ENCODE data around the gene CCDC40. TPM values are rescaled to one million over a fixed set of nuclear protein-coding genes. Genes with fewer than 3 reads are reported as not detected.
"Not testable (repeated sequence)": the region's sequence is repeated elsewhere in the genome, so short reads cannot be mapped to it uniquely, and the experiment has no call there.

Gene CCDC40, protein sequence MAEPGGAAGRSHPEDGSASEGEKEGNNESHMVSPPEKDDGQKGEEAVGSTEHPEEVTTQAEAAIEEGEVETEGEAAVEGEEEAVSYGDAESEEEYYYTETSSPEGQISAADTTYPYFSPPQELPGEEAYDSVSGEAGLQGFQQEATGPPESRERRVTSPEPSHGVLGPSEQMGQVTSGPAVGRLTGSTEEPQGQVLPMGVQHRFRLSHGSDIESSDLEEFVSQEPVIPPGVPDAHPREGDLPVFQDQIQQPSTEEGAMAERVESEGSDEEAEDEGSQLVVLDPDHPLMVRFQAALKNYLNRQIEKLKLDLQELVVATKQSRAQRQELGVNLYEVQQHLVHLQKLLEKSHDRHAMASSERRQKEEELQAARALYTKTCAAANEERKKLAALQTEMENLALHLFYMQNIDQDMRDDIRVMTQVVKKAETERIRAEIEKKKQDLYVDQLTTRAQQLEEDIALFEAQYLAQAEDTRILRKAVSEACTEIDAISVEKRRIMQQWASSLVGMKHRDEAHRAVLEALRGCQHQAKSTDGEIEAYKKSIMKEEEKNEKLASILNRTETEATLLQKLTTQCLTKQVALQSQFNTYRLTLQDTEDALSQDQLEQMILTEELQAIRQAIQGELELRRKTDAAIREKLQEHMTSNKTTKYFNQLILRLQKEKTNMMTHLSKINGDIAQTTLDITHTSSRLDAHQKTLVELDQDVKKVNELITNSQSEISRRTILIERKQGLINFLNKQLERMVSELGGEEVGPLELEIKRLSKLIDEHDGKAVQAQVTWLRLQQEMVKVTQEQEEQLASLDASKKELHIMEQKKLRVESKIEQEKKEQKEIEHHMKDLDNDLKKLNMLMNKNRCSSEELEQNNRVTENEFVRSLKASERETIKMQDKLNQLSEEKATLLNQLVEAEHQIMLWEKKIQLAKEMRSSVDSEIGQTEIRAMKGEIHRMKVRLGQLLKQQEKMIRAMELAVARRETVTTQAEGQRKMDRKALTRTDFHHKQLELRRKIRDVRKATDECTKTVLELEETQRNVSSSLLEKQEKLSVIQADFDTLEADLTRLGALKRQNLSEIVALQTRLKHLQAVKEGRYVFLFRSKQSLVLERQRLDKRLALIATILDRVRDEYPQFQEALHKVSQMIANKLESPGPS
- total RNA-seq, result 9.0 TPM
- long read RNA-seq, partial matches to known transcripts, result 0 of 6 reads
- long read RNA-seq, other reads (novel, unspliced or antisense), result 4 of 6 reads

DNA sequence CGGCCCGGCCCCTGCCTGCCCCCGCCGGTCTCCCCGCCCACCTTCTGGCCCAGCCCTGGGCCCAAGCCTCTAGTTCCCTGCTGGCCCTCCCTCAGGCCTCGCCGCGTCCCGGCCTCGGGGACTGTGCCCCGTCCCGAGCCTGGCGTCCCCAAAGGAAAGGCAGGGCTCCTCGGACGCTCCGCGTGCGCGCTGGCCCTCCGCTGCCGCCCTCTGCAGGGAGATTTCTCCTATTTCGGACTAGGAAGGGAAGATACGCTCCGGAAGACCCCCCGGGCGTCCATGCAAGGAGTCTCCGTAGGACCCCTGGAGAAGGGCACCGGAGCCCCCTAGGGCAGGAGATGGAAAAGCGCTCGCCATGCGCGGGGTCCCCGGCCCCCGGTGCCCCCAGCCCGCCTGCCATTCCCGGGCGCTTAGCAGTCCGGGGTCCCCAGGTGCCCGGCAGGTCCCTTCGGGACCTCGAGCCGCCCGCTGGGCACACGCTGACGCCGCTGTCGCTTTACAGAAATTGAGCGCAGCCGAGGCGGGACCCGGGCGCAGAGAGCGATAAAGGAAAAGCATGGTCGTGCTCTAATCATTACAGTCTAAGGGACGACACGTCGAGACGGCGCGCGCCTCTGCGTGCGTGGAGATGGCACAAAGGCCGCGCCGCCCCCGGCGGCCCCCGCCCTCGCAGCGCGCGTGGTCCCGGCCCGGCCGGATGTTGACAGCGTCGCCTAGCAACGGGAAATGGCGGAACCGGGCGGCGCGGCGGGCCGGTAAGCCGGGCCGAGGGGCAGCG lies at the start of gene CCDC40:
Gene CCDC40 (plus strand): TSS at position 706 of the 778 bp plus-strand sequence. CDS start 21 bp downstream, at position 727.
- peak; percentile 90 for DNase-seq (ENCODE audit: low spot score)
- intact Hi-C loops (cut with DNase I), result no loop called here

DNA sequence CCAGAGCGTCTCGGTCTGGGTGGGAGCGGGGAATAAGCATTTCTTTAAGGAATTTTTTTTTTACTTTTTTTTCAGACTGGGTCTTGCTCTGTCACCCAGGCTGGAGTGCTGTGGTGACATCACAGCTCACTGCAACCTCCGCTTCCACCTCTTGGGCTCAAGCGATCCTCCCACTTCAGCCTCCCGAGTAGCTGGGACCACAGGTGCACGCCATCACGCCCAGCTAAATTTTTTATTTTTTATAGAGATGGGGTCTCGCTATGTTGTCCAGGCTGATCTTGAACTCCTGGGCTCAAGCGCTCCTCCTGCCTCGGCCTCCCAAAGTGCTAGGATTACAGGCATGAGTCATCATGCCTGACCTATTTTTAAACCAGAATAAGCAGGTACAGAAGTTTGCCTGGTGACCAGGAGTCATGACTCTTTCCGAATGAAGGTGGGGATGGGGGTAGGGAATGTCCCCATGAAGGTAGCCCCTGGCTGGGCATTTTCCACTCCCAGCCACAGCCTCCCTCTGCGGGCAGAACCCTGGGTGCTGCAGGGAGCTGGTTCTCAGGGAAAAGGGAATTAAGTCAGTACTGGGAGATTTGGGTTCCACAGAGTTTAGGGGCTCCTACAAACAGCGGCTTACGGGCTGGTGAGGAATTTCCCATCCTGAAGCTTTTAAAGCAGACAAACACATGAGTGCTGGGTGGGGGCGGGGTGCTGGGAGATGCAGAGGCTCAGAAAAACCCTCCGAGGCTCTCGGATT lies 49.1 kb upstream of the CCDC40 start:
- peak; percentile 58 for DNase-seq (ENCODE audit: low spot score)
- intact Hi-C loops (cut with DNase I), result no loop called here

GRCh38 chr17:79987935-79988184 lies 48.6 kb upstream of the CCDC40 start:
- no peak for DNase-seq (ENCODE audit: low spot score)
- intact Hi-C loops (cut with DNase I), result no loop called here

DNA sequence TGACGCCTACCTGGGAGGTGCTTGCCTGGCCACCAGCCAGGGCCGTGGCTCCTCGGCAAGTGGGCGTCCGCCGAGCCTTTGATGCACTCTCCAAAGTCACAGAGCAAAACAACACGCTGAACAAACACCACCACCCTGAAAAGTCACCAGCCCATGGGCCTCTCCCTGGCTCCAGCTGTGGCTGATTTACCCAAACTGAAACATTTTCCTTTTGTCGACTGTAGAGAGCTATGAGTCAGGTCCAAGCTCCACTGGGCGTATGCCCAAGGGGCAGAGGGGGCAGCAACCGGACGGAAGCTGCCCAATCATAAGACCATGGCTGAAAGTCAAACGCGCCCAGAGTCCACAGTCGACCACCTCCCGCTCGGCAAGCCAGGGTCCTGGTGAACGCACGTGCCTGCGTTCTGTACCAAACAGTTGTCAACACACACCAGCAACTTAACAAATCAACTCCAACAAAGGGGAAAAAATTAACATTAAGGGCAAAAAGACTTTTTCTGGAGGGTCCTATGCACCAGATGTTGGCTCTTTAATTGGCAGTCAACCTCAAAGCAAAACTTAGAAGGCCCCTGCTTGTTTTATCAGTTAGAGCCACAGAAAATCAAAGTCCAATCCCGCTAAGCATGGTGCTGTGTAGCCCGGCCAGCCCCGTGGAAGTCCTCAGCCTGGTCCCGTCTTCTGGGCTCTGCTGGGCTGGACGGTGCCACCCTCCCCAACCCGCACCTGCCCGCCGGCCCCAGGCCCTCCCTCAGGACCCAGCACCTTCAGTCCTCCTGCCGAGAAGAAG lies 48.1 kb upstream of the CCDC40 start:
- peak; percentile 70 for DNase-seq (ENCODE audit: low spot score)
- intact Hi-C loops (cut with DNase I), result no loop called here

- no peak for DNase-seq (ENCODE audit: low spot score)
- intact Hi-C loops (cut with DNase I), result no loop called here
Measured at GRCh38 chr17:79989106-79989835, 47.2 kb upstream of the CCDC40 start.

DNA sequence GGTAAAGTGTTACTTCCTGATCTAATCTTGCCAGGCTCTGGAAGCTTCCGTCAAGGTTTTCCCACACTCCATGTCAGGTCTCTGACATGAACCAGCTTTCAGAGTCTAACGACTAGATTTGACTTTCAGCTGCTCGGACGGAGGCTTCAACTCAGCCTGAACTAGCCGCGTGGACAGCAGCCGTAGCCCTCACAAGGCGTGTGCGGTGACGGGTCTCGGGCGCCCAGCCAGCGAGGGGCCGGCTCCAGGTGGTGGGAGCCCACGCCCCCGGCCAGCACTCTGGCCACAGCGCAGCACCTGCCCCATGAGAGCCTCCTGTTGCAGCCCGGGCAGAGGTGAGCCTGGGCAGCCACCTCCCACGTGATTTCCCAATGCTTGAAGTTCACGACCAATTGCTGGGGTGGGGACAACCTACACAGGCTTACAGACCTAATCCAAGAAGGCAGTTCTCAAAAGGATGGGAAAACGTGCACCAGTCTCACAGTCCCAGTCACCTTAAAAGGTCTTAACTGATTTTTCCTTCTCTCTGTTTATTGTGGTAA lies 46.3 kb upstream of the CCDC40 start:
- DNase-seq (ENCODE audit: low spot score), result no peak
- intact Hi-C loops (cut with DNase I), result loop anchor here (5.0 kb wide), 4 partner anchors 148 to 248 kb away; no protein-coding TSS in a partner anchor

- intact Hi-C loops (cut with DNase I), result loop anchor here (5.0 kb wide), 4 partner anchors 148 to 248 kb away; no protein-coding TSS in a partner anchor
- no peak for DNase-seq (ENCODE audit: low spot score)
Measured at GRCh38 chr17:79990704-79991103, 45.7 kb upstream of the CCDC40 start.

DNA sequence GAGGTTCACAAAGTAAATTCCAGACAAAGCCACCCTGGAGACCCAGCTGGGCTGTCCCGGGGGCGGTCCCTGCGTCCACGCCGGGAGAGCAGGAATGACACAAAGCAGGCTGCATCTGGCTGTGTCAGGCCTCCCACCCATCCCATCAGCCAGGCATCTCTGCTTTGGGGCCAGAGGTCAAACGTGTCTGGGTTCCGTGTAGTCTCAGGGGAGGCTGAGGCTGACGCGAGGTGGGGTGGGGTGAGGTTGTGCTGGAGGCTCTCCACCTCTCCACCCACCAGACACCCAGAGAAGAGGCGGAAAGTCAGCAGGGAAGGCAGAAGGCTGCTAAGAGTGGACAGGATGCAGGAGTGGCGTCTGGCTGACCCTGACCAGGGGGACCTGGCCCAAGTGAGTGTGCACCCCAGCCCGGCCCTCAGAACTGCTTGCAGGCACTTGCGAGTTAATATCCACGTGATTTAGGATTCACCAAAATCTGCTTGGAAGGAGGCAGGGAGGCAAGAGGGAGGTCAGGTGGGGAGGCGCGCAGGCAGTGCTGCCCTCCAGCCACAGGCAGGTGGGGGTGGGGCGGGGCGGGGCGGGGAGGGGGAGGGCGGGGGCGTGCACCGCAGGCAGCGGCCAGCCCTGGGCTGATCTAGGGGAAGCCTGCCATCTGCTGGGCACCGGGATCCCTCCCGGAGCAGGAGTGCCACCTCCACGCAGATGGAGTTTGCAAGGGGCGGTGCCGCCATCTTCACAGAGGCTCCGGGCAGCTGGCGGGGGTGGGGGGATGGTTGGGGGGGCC lies 45.1 kb upstream of the CCDC40 start:
- intact Hi-C loops (cut with DNase I), result loop anchor here (5.0 kb wide), 4 partner anchors 149 to 249 kb away; no protein-coding TSS in a partner anchor
- peak; percentile 94 for DNase-seq (ENCODE audit: low spot score)

GRCh38 chr17:79991924-79992648 lies 44.4 kb upstream of the CCDC40 start:
- intact Hi-C loops (cut with DNase I), result loop anchor here (5.0 kb wide), 4 partner anchors 150 to 250 kb away; no protein-coding TSS in a partner anchor
- DNase-seq (ENCODE audit: low spot score), result no peak

DNA sequence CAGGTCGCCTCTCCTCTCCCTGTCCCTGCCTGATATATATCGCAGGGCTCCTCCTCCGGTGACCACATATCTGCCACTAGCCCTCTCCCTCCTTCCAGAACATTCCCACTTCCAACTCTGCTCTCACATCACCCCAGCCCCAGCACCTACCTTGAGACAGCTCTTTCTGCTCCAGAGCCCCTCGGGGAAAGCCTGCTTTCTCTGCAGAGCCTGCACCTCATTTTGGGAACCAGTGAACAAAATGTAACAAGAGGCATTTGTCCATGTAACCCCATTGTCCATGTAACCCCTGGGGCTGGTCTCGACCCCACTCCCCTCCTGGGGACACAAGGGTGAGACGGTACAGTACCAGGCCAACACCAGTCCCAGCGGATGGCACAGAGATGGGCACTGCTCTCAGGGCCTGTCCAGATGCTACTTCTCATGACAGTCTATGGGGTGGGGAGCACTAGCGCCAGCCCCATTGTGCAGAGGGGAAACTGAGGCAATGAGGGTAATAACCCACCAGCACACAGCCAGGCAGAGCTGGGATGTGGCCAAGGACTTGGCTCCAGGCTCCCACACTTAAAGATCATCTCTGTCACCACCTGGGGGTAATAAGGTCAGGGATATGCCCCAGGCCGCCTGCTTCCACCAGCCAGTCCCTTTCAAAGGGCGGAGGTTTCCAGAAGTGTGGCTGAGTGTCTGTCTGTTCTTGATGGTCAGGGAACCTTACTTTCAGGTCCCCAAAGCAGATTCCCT lies 43.6 kb upstream of the CCDC40 start:
- no peak for DNase-seq (ENCODE audit: low spot score)
- intact Hi-C loops (cut with DNase I), result loop anchor here (5.0 kb wide), 4 partner anchors 151 to 251 kb away; no protein-coding TSS in a partner anchor

DNA sequence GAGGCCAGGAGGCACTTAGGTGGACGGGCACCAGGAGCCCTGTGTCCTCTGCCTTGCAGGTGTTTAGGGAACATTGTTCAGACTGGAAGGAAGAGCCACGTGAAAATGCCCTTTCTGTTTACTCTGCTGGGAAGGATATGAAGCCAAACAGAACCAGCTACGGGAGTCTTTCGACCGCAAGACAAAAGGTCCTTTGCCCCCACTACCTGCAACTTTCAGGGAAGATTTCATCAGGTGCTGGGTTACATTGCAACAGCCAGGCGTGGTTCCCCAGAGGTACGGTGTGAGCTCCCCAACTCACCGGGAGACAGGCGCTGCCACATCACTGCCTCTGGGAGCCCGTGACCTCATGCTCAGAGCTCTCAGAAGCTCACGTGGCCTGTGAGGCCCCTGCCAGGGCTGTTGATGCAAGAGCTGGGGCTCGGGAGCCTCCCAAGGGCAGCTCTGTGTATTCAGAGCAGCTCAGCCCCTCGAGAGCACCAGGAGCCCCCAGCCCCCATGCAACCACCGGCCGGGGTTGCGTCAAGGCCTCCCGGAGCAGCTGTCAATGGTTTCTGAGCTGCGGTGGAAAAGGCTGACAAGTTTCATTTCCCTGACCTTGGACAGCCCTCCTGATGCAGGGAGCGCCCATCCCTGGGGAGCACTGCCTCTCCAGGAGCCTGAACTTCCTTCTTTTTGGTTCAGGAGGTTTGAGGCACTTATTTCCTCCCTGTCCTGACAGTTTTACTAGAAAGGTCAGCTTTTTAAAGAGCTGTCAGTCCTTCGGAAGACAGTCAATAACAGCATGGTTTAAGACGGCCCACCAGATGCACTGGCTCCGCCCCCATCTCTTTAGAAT lies 42.8 kb upstream of the CCDC40 start:
- intact Hi-C loops (cut with DNase I), result loop anchor here (5.0 kb wide), 4 partner anchors 151 to 251 kb away; no protein-coding TSS in a partner anchor
- peak; percentile 92 for DNase-seq (ENCODE audit: low spot score)

GRCh38 chr17:79994228-79994569 lies 42.2 kb upstream of the CCDC40 start:
- intact Hi-C loops (cut with DNase I), result loop anchor here (5.0 kb wide), 4 partner anchors 152 to 252 kb away; no protein-coding TSS in a partner anchor
- not testable (repeated sequence) for DNase-seq (ENCODE audit: low spot score)

GRCh38 chr17:79994602-79995001 lies 41.8 kb upstream of the CCDC40 start:
- no peak for DNase-seq (ENCODE audit: low spot score)
- intact Hi-C loops (cut with DNase I), result loop anchor here (5.0 kb wide), 4 partner anchors 152 to 252 kb away; no protein-coding TSS in a partner anchor

DNA sequence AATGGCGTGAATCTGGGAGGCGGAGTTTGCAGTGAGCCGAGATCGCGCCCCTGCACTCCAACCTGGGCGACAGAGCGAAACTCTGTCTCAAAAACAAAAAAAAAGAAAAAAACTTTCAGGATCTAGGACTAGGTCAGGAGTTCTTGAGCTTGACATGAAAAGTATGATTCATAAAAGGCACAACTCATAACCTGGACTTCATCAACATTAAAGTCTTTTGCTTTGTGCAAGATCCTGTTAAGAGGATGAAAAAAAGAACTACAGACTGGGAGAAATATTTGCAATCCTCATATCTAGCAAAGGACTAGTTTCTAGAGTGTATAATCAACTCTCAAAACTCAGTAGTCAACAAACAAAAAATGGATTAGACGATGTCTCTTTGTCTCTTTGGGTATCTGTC lies 40.7 kb upstream of the CCDC40 start:
- no peak for DNase-seq (ENCODE audit: low spot score)
- intact Hi-C loops (cut with DNase I), result no loop called here

Data from cardiac septum (tissue), 1 donor.